Peyer's patch (tissue), 4 donors: ENCODE results near the gene RNF130.

Experiments
- CTCF ChIP-seq, 6 experiments: fragments of 450-650 bp in 4 of 6; fragments of 200-600 bp in 2 of 6; sonication (generic) in 1 of 6; IDR thresholded peaks; one replicate each; pipeline ENCODE4 v1.5.1; 2017 to 2019; ENCODE audit warnings: antibody characterized with exemption in 6 of 6, mild to moderate bottlenecking in 3 of 6, moderate library complexity in 1 of 6
- POLR2A ChIP-seq, 2 donors: fragments of 450-650 bp; IDR thresholded peaks; one replicate each; pipeline ENCODE4 v1.5.1; 2017; ENCODE audit warnings: antibody characterized with exemption in 2 of 2, mild to moderate bottlenecking in 2 of 2, moderate library complexity in 2 of 2

GRCh38 chr5:179954434-179954833 is 117.1 kb downstream of the RNF130 start:
- no peak for TF ChIP-seq POLR2A (IDR thresholded peaks at IDR 0.05)
- no peak for TF ChIP-seq CTCF (IDR thresholded peaks at IDR 0.05)
